GM21447 (cell line): ENCODE results near the gene NODAL.

Experiments used
- ATAC-seq: cut with Tn5 transposase; IDR thresholded peaks from one replicate; pipeline ENCODE4 v1.9.1; 2021; ENCODE audit not compliant: unreplicated experiment

NODAL gene

GRCh38 chr10:70435241-70436085 is 6.0 kb downstream of the NODAL start:
- ATAC-seq = no peak

GRCh38 chr10:70433581-70434280 is 7.8 kb downstream of the NODAL start:
- no peak for ATAC-seq

GRCh38 chr10:70432561-70433263 is 8.8 kb downstream of the NODAL start:
- ATAC-seq = no peak

- no peak for ATAC-seq
Observed at GRCh38 chr10:70432101-70432500, 9.4 kb downstream of the NODAL start.

- no peak for ATAC-seq
Observed at GRCh38 chr10:70430493-70431445, 10.7 kb downstream of the NODAL start.

GRCh38 chr10:70426823-70427222 is 14.7 kb downstream of the NODAL start:
- ATAC-seq = no peak

GRCh38 chr10:70425096-70425495 is 16.4 kb downstream of the NODAL start:
- ATAC-seq = no peak

- ATAC-seq = no peak
Observed at GRCh38 chr10:70424320-70424719, 17.2 kb downstream of the NODAL start.

- no peak for ATAC-seq
Observed at GRCh38 chr10:70418713-70419112, 22.8 kb downstream of the NODAL start.

GRCh38 chr10:70418229-70418628 is 23.3 kb downstream of the NODAL start:
- no peak for ATAC-seq

GRCh38 chr10:70417568-70417967 is 23.9 kb downstream of the NODAL start:
- no peak for ATAC-seq

- no peak for ATAC-seq
Observed at GRCh38 chr10:70412356-70412755, 29.1 kb downstream of the NODAL start.

GRCh38 chr10:70410608-70411007 is 30.9 kb downstream of the NODAL start:
- ATAC-seq = no peak

GRCh38 chr10:70409772-70410171 is 31.7 kb downstream of the NODAL start:
- ATAC-seq = no peak

- ATAC-seq = peak; percentile 45
Observed at GRCh38 chr10:70405037-70405824, 36.2 kb downstream of the NODAL start.

- ATAC-seq = no peak
Observed at GRCh38 chr10:70404787-70405036, 36.8 kb downstream of the NODAL start.

GRCh38 chr10:70404036-70404786 is 37.3 kb downstream of the NODAL start, which contains the start of gene EIF4EBP2:
TSS of gene EIF4EBP2 (plus strand) at chr10:70404145. CDS start at chr10:70404402, 257 bp downstream.
- peak; percentile 77 for ATAC-seq

GRCh38 chr10:70403483-70404035 is 37.9 kb downstream of the NODAL start:
- ATAC-seq = peak; percentile 3

- ATAC-seq = no peak
Observed at GRCh38 chr10:70399177-70399576, 42.3 kb downstream of the NODAL start.
